GM10248 (cell line): Measurements from ENCODE around the gene PSG2.
"Not testable (repeated sequence)": the region's sequence is repeated elsewhere in the genome, so short reads cannot be mapped to it uniquely, and the experiment has no call there.

Experiments used
- CTCF ChIA-PET: fragments of 300-600 bp; sonication (Branson Sonifier 250); formaldehyde crosslinking; extraction: SDS; loops from one replicate; lab custom pipeline; 2021; ENCODE audit warnings: antibody characterized with exemption; lab: Yijun Ruan, JAX
- POLR2A ChIA-PET: fragments of 350-650 bp; sonication (Branson Sonifier 250); formaldehyde crosslinking; extraction: SDS; loops from one replicate; lab custom pipeline; 2020; ENCODE audit warnings: antibody characterized with exemption; lab: Yijun Ruan, JAX
- DNase-seq: peaks from one replicate; pipeline ENCODE4 v3.0.0; 2012; ENCODE audit errors: extremely low spot score
- TF ChIP-seq, protein P1 (sequence below): IDR thresholded peaks from 2 replicates; pipeline ENCODE4 v1.5.1; 2012; ENCODE audit warnings: mild to moderate bottlenecking, low read depth; ENCODE audit errors: extremely low read depth, missing control alignments, control extremely low read depth

The PSG2 gene

DNA sequence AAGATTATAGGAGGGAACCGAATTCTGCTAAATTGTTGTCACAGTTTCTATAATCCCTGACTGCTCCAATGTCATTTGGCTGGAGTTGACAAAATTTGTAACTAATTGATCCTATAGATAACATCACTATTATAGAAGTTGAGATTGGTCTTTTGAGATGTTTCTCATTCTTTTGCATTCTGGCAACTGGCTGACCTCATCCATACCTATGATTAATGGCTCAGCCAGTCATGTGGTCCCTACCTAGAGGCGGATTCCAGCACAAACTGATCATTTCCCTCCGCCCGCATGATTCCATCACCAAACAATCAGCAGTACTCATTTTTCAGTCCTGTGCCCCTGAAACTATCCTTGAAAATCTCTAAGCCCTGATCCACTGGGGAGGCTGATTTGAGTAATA, 4.2 kb downstream of the PSG2 start:
- POLR2A ChIA-PET, result no interaction called here
- CTCF ChIA-PET, result interaction anchor here (1.1 kb wide), 1 partner anchor 12 kb away, joined by 3 read pairs; no protein-coding TSS in a partner anchor
- TF ChIP-seq, protein P1, sequence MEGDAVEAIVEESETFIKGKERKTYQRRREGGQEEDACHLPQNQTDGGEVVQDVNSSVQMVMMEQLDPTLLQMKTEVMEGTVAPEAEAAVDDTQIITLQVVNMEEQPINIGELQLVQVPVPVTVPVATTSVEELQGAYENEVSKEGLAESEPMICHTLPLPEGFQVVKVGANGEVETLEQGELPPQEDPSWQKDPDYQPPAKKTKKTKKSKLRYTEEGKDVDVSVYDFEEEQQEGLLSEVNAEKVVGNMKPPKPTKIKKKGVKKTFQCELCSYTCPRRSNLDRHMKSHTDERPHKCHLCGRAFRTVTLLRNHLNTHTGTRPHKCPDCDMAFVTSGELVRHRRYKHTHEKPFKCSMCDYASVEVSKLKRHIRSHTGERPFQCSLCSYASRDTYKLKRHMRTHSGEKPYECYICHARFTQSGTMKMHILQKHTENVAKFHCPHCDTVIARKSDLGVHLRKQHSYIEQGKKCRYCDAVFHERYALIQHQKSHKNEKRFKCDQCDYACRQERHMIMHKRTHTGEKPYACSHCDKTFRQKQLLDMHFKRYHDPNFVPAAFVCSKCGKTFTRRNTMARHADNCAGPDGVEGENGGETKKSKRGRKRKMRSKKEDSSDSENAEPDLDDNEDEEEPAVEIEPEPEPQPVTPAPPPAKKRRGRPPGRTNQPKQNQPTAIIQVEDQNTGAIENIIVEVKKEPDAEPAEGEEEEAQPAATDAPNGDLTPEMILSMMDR, result no peak
- DNase-seq, result no peak

DNA sequence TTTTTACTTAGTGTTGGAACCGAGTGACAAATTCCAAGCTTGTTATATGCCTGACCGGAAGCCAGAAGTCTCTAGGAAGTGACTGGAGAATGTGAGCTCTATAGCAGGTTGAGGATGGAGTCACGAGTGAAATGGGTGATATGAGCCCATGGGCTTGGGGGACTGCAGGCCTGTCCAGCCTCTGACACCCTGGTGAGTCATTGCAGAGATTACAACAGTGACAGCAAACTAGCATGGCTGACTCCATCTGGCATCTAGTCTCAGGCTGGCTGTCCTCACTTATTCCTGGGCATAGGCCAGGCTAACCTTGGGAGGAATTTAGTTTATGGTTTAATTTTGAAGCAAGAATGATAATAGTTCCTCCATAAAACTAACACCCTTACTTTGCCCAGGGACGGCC, 4.6 kb downstream of the PSG2 start:
- DNase-seq, POLR2A ChIA-PET: not testable (repeated sequence)
- CTCF ChIA-PET, result interaction anchor here (1.1 kb wide), 1 partner anchor 12 kb away, joined by 3 read pairs; no protein-coding TSS in a partner anchor

DNA sequence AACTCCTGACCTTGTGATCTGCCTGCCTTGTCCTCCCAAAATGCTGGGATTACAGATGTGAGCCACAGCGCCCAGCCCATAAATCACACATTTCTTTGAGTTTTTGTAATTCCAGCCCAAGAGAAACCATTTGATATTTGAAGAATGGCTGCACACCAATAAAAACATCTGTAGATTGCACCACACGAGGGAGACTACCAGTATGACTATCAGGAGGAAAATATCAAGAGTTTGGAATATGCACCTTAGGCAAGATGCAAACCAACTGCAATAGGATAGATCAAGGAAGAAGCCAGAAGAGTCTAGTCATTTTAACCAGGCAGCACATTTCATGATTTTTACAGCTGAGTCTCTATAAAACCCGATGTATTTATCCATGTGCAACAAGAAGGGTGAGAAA, 20.1 kb downstream of the PSG2 start:
- DNase-seq, CTCF ChIA-PET, POLR2A ChIA-PET: not testable (repeated sequence)

DNA sequence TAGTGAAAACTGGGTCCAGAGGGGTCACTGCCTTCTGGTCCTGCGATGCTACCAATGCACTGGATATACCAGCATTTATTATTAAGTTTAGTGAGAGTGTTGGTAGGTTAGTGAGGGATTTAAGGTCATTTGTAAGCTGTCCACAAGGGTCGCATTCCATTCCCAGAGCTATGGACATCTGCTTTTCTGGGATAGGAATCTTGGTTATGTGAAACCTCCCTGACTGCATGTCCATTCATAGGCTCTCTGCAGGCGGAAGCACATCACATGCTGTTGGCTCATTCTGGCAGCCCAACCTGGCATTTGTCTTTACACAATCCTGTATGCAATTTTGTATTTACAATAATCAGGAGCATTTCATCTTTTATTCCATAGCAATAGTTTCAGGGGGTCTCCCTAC, 21.2 kb downstream of the PSG2 start:
- DNase-seq, CTCF ChIA-PET, POLR2A ChIA-PET: not testable (repeated sequence)

DNA sequence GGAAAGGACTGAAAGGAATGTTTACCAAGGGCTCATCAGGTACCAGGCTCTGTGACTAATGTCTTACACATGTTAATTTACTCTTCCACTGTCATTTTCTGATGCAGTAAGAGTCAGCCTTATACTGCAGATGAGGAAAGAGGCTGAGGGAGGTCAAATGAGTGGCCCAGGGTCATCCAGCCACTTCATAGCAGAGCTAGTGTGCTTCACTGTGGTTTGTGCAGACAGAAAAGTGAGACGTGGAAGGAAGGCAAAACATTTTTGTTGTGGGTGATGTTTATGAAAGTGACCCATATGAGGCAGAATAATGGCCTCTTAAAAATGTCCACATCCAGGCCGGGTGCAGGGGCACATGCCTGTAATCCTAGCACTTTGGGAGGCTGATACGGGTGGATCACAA, 22.2 kb downstream of the PSG2 start:
- CTCF ChIA-PET, DNase-seq, POLR2A ChIA-PET: not testable (repeated sequence)

DNA sequence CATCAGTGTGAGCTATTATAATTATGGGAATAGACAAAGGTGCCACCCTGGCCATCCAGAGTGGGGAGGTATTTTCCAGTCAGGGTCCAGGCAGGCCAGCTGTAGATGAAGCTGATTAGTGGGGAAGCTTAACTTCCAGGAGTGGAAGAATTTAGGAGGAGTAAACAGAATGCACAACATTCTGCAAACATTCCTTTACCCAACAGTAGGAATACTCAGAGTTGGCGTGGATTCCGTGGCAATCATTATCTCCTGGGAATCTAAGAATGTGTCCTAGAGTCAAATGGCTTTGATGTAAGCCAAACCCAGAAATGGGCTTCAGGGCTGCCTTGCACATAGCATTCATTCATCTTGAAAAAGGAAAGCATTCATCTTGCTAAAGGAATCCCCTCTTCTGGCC, 23.0 kb downstream of the PSG2 start:
- DNase-seq, CTCF ChIA-PET, POLR2A ChIA-PET: not testable (repeated sequence)

DNA sequence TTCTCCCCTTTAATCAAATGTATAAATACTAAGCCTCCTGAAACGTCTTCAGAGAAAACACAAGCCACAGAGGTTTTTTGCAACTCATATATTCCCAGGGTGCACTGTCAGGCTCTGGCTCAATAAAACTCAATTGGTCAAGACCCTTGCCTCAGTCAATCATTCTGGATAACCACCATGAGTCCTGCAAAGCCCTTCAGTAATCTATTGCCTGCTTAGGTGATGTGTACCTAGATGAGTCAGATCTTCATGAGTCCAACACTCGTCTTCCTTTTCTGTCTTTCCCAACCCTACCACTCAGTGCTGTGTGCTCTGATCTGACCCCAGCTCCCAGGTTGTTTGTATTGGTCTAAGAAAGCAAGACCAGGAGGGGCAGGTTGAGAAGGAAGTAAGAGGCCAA, 24.1 kb downstream of the PSG2 start:
- POLR2A ChIA-PET, CTCF ChIA-PET: not testable (repeated sequence)

DNA sequence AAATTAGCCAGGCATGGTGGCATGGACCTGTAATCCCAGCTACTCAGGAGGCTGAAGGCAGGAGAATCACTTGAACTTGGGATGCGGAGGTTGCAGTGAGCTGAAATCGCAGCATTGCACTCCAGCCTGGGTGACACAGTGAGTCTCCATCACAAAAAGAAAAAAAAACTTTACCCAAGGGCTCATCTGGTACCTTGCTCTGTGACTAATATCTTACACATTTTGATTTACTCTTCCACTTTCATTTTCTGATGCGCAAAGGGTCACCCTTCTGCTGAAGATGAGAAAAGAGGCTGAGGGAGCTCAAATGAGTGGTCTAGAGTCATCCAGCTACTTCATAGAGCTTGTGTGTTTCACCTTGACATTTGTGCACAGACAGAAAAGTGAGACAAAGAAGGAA, 34.5 kb downstream of the PSG2 start:
- CTCF ChIA-PET, POLR2A ChIA-PET, DNase-seq: not testable (repeated sequence)

More for the DNA sequence above, 24.1 kb downstream of the PSG2 start:
- DNase-seq, result not testable (repeated sequence)

DNA sequence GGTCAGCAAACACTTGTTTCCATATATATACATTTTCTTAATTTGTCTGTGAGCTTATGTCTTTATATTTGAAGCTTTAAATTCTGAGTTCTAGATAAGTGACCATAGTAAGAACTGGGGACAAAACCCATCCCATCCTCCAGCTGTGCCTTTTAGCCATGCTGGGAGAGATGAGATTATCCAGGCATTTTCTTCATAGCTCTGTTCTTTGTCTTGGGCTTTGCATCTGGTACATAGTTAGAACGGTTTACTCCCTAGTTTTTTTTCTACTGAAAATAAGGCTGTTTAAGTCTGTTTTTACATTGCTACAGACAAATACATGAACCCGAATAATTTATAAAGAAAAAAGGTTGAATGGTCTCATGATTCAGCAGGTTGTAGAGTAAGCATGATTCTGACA, 35.9 kb downstream of the PSG2 start:
- CTCF ChIA-PET, DNase-seq, POLR2A ChIA-PET: not testable (repeated sequence)

DNA sequence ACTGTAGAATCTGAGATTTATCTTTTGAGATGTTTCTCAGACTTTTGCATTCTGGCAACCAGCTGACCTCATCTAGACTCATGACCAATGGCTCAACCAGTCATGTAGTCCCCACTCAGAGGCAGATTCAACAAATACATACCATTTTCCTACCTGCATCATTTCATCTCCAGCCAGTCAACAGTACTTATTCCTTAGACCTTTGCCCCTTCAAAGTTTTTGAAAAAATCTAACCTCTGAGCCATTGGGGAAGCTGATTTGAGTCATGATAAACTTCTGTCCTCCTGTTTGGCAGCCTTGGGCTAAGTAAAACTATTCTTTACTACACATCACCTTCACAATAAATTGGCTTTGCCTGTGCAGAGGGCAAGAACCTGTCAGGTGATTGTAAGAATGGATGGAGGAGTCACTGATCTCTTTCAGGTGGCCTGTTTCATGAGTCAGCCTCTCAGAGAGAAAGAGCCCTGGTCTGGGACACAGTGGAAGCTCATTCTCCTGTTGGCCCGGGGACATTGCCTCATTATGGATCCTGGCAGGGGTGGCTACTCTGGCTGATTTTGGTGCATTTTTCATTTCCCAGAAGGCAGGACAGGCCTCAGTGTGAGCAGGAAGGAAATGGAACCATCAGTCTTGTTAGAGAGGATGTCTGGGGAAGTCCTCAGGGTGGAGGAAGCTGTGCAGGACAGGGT, 38.9 kb downstream of the PSG2 start:
- CTCF ChIA-PET, DNase-seq, POLR2A ChIA-PET: not testable (repeated sequence)

DNA sequence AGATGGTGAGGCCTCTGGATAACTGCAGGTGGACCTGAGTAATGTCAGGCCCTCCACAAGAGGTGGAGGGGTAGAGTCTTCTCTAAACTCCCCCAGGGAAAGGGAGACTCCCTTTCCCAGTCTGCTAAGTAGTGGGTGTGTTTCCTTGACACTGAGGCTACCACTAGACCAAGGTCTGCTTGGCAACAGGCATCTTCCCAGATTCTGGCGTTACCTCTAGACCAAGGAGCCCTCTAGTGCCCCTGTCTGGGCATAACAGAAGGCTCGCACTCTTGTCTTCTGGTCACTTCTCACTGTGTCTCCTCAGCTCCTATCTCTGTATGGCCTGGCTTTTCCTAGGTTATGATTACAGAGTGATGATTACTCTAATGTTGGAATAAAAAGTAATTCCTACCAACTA, 50.9 kb downstream of the PSG2 start:
- CTCF ChIA-PET, DNase-seq, POLR2A ChIA-PET: not testable (repeated sequence)

DNA sequence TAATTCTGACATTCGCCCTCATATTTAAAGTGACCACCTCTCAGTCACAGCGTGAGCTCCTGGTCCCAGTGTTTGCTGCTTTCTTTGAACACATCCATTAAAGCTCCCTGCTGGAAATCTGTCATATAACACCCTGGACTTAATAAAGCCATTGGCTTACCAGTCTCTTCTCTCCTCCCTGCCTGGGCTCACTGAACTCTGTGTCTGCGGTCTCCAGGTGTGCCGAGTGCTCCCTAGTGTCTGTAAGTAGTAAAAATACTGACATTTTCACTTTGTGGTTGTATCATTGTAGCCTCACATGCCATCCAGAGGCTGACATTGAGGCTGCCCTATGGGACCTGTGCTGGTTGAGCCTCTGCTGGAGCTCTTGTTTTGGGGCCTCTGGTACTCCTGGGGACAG, 53.6 kb downstream of the PSG2 start:
- ChIA-PET CTCF (no interaction called here), POLR2A (no interaction called here)
- no peak for DNase-seq
- TF ChIP-seq, protein P1, result no peak

DNA sequence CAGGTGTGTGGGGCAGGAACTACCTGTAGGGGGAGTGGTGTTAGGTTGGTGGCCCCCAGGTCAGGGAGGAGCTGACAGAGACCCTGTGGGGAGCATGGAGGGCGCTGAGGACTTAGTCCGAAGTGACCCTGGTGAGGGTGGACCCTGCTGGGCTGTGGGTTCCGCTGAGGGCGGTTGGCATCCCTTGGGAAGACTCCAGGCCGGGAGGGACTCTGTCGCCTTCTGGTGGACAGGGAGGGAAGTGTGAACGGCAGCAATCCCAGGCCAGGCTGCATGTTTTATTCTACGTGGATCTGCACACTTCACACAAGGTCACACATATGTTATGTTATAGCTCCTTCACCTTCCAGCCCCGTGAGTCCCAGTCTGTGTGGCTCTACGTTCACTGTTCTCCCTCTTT, 54.5 kb downstream of the PSG2 start:
- POLR2A ChIA-PET, CTCF ChIA-PET, DNase-seq: not testable (repeated sequence)

DNA sequence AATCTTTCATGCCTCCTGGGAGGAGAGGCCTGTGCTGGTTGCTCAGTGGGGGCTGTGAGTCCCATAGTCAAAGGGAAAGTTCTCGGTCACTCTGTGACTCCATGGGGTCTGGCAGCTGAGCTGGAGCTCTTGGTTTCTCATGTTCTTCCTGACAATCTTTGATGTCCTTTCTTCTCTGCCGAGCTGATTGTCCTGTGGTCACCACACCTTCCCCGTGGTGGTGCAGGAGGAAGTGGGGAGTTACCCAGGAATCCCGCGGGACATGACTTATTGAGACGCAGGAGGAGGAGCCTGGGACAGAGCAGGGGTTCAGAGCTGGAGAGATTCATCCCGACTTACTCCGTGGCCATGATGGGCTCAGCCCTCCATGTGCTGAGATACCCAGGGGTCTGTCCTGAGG, 55.4 kb downstream of the PSG2 start:
- DNase-seq, POLR2A ChIA-PET, CTCF ChIA-PET: not testable (repeated sequence)

DNA sequence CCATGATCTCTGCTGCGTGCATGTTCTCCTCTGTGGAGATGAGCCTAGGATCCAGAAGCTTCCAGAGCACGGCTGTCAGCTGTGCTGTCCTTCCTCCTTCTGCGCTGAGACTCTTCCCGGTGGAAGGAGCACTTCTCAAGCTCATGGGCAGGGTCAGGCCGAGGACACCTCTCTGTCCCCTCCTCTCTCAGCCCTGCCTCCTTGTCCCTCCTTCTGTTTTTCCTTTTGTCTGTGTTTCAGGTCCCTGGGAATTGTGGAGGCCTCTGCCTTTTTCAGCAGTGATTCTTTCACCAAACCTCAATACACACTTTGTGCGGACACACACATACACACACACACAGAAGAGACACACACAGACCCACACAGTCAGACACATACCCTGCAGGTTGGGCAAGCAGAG, 56.1 kb downstream of the PSG2 start, which contains the start of gene PSG11:
Gene PSG11 (minus strand): TSS at position 101 of the 400 bp plus-strand sequence. CDS start 97 bp downstream, at position 4.
- POLR2A ChIA-PET, CTCF ChIA-PET: not testable (repeated sequence)

DNA sequence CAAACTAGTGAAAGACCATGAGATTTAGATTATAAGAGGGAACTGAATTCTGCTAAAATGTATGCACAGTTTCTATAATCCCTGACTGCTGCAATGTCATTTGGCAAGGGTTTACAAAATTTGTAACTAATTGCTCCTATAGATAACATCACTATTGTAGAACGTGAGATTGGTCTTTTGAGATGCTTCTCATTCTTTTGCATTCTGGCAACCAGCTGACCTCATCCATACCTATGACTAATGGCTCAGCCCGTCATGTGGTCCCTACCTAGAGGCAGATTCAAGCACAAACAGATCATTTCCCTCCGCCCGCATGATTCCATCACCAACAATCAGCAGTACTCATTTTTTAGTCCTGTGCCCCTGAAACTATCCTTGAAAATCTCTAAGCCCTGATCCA, 60.4 kb downstream of the PSG2 start:
- DNase-seq, POLR2A ChIA-PET, CTCF ChIA-PET: not testable (repeated sequence)

More for the DNA sequence above, 56.1 kb downstream of the PSG2 start, which contains the start of gene PSG11:
- not testable (repeated sequence) for DNase-seq

DNA sequence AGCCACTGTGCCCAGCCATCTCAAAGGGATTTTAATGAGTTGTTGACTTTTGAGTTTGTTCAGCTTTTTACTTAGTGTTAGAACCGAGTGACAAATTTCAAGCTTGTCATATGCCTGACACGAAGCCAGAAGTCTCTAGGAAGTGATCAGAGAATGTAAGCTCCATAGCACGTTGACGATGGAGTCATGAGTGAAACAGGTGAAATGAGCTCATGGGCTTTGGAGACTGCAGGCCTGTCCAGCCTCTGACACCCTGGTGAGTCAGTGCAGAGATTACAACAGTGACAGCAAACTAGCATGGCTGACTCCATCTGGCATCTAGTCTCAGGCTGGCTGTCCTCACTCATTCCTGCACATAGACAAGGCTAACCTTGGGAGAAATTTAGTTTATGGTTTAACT, 60.9 kb downstream of the PSG2 start:
- CTCF ChIA-PET, DNase-seq: not testable (repeated sequence)

More for the DNA sequence above, 60.9 kb downstream of the PSG2 start:
- POLR2A ChIA-PET, result not testable (repeated sequence)
